Panc1 (cell line): ENCODE data around the gene DAGLA. TPM values are rescaled to one million over a fixed set of nuclear protein-coding genes. Genes with fewer than 3 reads are reported as not detected.

Experiments used
- ATAC-seq: fragments of 200-7000 bp; cut with Tn5 transposase; 2 replicates; pipeline ENCODE4 v1.9.1; 2020; ENCODE audit warnings: mild to moderate bottlenecking, moderate library complexity
- BruUV-seq: library from RNA; stranded (reverse); fragments of 400-500 nt; replicated peaks from 2 replicates; lab custom pipeline; 2021; lab: Mats Ljungman, UMichigan
- CTCF ChIA-PET: fragments of 300-600 bp; sonication (Branson Sonifier 250); formaldehyde crosslinking; loops from one replicate; lab custom pipeline; 2022; ENCODE audit warnings: antibody characterized with exemption; lab: Charles Lee
- POLR2A ChIA-PET: fragments of 300-600 bp; sonication (Branson Sonifier 250); formaldehyde crosslinking; loops from one replicate; lab custom pipeline; 2022; ENCODE audit warnings: antibody characterized with exemption; lab: Charles Lee
- DNase-seq: peaks from one replicate; pipeline ENCODE4 v3.0.0-alpha.2; 2010; ENCODE audit warnings: low read depth, low spot score
- H3K27ac ChIP-seq: 2 replicates; pipeline ENCODE4 v1.5.1; 2011; ENCODE audit warnings: mild to moderate bottlenecking, low read length, inconsistent platforms
- H3K27me3 ChIP-seq: fragments of 200-500 bp; sonication (Bioruptor generic); 2 replicates; pipeline ENCODE4 v1.6.0; 2014; ENCODE audit warnings: low read length, inconsistent platforms; ENCODE audit not compliant: control insufficient read depth, insufficient read depth
- H3K36me3 ChIP-seq: fragments of 200-500 bp; sonication (Bioruptor generic); 2 replicates; pipeline ENCODE4 v1.5.1; 2014; ENCODE audit warnings: inconsistent platforms, mild to moderate bottlenecking, low read length, moderate library complexity; ENCODE audit not compliant: control insufficient read depth, insufficient read depth
- H3K4me1 ChIP-seq: 2 replicates; pipeline ENCODE4 v1.5.1; 2011; ENCODE audit warnings: inconsistent platforms, mild to moderate bottlenecking, low read length, moderate library complexity; ENCODE audit not compliant: control insufficient read depth, insufficient read depth
- H3K4me3 ChIP-seq, 2 experiments: 2 replicates each; pipeline ENCODE4 v1.5.1; 2011 to 2012; ENCODE audit warnings: low read depth in 2 of 2, low read length in 2 of 2, mild to moderate bottlenecking in 2 of 2, inconsistent platforms in 1 of 2, moderate library complexity in 1 of 2
- H3K9me3 ChIP-seq: fragments of 200-500 bp; sonication (Bioruptor generic); 2 replicates; pipeline ENCODE4 v1.5.1; 2014; ENCODE audit warnings: low read depth, mild to moderate bottlenecking, inconsistent platforms, low read length, moderate library complexity; ENCODE audit not compliant: control insufficient read depth, insufficient read depth
- CTCF ChIP-seq: fragments of 450-650 bp; IDR thresholded peaks from 2 replicates; pipeline ENCODE4 v1.5.1; 2017; ENCODE audit warnings: mild to moderate bottlenecking
- POLR2AphosphoS5 ChIP-seq: IDR thresholded peaks from 2 replicates; pipeline ENCODE4 v1.6.1; 2012; ENCODE audit warnings: mild to moderate bottlenecking, low read depth, low read length, moderate library complexity
- REST ChIP-seq, 2 experiments: IDR thresholded peaks; 2 replicates each; pipeline ENCODE4 v1.6.1; 2011 to 2012; ENCODE audit warnings: low read depth in 2 of 2, control low read depth in 1 of 2, low read length in 1 of 2, mild to moderate bottlenecking in 1 of 2, moderate library complexity in 1 of 2; ENCODE audit not compliant: insufficient read depth in 1 of 2
- SIN3A ChIP-seq: IDR thresholded peaks from 2 replicates; pipeline ENCODE4 v1.6.1; 2012; ENCODE audit warnings: low read depth, mild to moderate bottlenecking, low read length, moderate library complexity, borderline replicate concordance; ENCODE audit not compliant: insufficient read depth
- TCF7L2 ChIP-seq: IDR thresholded peaks from 2 replicates; pipeline ENCODE4 v1.6.1; 2011; ENCODE audit warnings: mild to moderate bottlenecking, low read depth, low read length, inconsistent platforms
- in situ Hi-C: cut with HindIII; loops from 2 replicates; pipeline ENCODE4 v1.10.0; 2016; ENCODE audit warnings: low sequenced_read_pairs, low pct_unique_long_range_greater_than_20kb
- intact Hi-C: fragments of 100-400 bp; cut with micrococcal nuclease; formaldehyde crosslinking; loops from one replicate; pipeline ENCODE4 v1.10.0; 2022; ENCODE audit not compliant: unreplicated experiment
- total RNA-seq: library from RNA; stranded (reverse); gene quantifications from one replicate; pipeline ENCODE4 v1.2.1, GENCODE V29; 2021; ENCODE audit not compliant: unreplicated experiment

Gene DAGLA
- total RNA-seq, 1 experiment from 2014 or later, result 6.4 TPM

- ATAC-seq (no peak), DNase-seq (no peak)
- ChIA-PET CTCF (interaction anchor here (0.6 kb wide), 1 partner anchor 72 kb away, joined by 3 read pairs; no protein-coding TSS in a partner anchor), POLR2A (no interaction called here)
- no peaks in the 10 kb centered on the region for H3K9me3 ChIP-seq
- TF ChIP-seq REST (IDR thresholded peaks at IDR 0.05; ENCODE audit: insufficient read depth in 1 of 2, low read depth in 2 of 2, low read length in 1 of 2) (no peak), SIN3A (no peak), CTCF (no peak), POLR2AphosphoS5 (no peak), TCF7L2 (no peak)
- no TSS peak for BruUV-seq
- H3K27me3 ChIP-seq, result no peaks in the 10 kb centered on the region
- no peak overlapping the region for H3K4me3 ChIP-seq
- no peak overlapping the region for H3K27ac ChIP-seq
- intact Hi-C loops, result loop anchor here (5.0 kb wide), 1 partner anchor 52 kb away; the partner anchor contains the start of gene DAGLA
- peaks cover 17% of the 10 kb centered on the region for H3K4me1 ChIP-seq
- in situ Hi-C loops, result no loop called here
- H3K36me3 ChIP-seq, result no peaks in the 10 kb centered on the region
These were observed 54.6 kb downstream of the DAGLA start for GRCh38 chr11:61734767-61735166.

GRCh38 chr11:61735391-61735790 is 55.2 kb downstream of the DAGLA start:
- Histone ChIP-seq H3K27me3 (no peaks in the 10 kb centered on the region), H3K36me3 (no peaks in the 10 kb centered on the region), H3K4me1 (peaks cover 11% of the 10 kb centered on the region), H3K9me3 (no peaks in the 10 kb centered on the region), H3K4me3 (no peak overlapping the region), H3K27ac (no peak overlapping the region)
- BruUV-seq, result no TSS peak
- in situ Hi-C loops (no loop called here), intact Hi-C loops (no loop called here)
- ChIA-PET CTCF (no interaction called here), POLR2A (no interaction called here)
- ATAC-seq (no peak), DNase-seq (no peak)
- TF ChIP-seq SIN3A, result no peak

GRCh38 chr11:61736310-61736709 is 56.1 kb downstream of the DAGLA start:
- in situ Hi-C loops, result no loop called here

More at GRCh38 chr11:61736310-61736709, 56.1 kb downstream of the DAGLA start:
- Histone ChIP-seq H3K4me1 (peaks cover 5% of the 10 kb centered on the region; the same call in 1 of the 2 replicates), H3K9me3 (no peaks in the 10 kb centered on the region), H3K36me3 (no peaks in the 10 kb centered on the region), H3K27me3 (no peaks in the 10 kb centered on the region), H3K27ac (no peak overlapping the region), H3K4me3 (no peak overlapping the region)
- ChIA-PET POLR2A (no interaction called here), CTCF (no interaction called here)
- TF ChIP-seq TCF7L2 (no peak), REST (IDR thresholded peaks at IDR 0.05; ENCODE audit: insufficient read depth in 1 of 2, low read depth in 2 of 2, low read length in 1 of 2) (no peak), CTCF (no peak), SIN3A (no peak), POLR2AphosphoS5 (no peak)
- ATAC-seq (no peak), DNase-seq (no peak)
- no TSS peak for BruUV-seq
- intact Hi-C loops, result no loop called here
